ENCODE data around the gene PACSIN2.
"Not testable (repeated sequence)": the region's sequence is repeated elsewhere in the genome, so short reads cannot be mapped to it uniquely, and the experiment has no call there.

The PACSIN2 gene

DNA sequence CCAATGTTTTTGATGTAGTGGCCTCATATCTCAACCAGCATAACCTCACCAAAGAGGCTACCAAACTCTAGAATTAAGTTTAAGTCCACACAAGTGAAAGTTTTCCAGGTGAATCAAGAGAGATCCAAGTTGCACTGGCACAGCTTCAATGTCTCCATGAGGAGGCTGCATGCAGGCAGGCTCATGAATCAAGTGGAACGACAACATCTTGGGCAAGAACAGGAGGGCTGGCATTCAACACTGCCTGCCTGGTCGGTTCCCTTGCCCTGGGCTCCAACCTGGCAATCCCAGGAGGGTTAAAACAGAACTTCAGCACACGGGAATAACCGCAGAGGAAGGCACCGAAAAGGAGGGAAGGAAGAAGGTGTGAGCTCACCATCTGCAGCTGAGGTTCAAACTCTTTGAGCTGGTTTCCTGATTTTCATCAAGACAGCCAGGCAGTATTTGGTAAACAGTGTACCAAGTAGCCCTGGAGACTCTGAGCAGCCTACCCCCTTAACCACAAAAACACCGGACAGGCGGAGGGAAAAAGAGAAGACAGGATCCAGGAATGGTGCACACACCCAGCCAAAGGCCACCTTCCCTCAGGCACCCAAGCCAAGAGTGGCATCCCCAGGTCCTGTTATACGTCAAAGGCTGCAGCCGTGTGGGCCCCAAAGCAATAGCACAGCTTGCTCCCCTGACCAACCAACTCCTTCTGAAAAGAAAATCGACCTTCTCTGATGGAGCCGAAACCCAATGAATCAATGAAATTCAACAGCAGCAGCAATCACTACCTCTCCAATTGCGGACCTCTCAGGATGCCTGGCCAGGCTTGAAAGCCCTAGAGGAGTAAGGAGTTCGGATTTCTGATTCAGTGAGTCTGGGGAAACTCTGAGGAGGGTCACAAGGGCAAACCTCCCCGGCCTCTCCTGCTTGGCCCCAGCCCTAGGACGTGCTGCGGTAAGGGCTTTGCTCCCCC, 1.3 kb downstream of the PACSIN2 start:
- in situ Hi-C loops (cut with MboI; ENCODE audit: low sequenced_read_pairs), result no loop called here

DNA sequence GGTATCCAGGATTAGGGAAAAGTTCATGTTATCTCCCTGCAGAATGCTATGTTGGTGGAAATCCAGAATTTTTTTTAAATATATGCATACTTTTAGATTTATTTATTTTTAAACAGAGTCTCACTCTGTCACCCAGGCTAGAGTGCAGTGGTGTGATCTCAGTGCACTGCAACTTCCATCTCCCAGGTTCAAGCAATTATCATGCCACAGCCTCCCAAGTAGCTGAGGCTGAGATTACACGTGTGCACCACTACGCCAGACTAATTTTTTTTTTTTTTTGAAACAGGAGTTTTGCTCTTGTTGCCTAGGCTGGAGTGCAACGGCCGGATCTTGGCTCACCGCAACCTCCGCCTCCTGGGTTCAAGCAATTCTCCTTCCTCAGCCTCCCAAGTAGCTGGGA, 2.6 kb downstream of the PACSIN2 start:
- in situ Hi-C loops (cut with MboI; ENCODE audit: low sequenced_read_pairs), result no loop called here

DNA sequence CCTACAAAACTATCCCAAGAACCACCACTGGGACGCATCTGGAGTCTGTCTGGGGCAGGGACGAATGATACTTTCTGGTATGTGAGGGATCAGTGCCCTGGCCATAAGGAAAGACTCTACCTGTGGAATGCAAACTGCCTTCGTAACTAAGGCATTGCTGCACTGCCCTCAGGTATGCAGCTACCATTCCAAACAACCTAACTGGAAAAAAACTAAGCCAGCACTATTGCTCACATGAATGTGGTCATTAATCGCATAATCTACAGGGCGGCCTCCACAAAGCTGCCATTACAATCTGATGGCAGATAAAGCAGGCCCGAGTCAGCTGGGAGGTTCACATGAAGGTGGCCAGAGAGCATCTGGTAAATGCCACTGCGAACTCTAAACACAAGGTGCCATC, 3.9 kb downstream of the PACSIN2 start:
- in situ Hi-C loops (cut with MboI; ENCODE audit: low sequenced_read_pairs), result no loop called here

DNA sequence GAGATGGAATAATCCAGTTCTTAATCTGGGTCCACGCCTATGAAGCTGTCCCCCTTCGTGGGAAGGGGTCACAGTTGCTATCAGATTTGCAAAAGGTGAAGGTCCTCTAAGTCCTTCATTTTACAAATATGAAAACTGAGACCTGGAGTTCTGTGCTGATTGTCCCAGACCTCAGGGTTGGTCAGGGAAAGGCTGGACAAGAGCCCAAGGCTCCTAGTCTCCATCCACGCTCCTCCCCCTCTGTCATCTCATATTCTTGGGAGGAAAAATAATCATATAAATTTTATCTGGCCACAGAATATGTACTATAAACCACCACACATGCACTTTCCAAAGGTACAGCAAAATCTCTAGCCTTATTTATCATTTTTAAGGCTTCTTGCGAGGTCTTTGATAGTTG, 5.5 kb downstream of the PACSIN2 start:
- in situ Hi-C loops (cut with MboI; ENCODE audit: low sequenced_read_pairs), result no loop called here

DNA sequence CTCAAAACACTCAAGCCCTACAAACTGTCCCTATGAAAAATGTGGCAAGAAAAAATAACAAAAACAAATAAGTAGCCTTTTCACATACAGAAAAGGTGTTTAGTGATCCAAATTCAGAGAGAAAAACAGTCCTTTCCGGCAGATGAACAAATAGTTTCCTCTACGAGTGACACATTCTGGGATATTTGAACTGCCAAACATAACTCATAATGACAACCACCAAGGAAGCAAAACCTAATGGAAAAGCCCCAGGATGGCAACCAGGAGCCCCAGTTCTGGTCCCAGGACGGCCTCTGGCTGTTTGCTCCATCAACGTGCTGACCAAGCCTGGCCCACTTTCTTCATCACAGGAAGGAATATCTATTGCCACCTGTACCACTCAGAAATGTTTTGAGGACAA, 6.0 kb downstream of the PACSIN2 start:
- in situ Hi-C loops (cut with MboI; ENCODE audit: low sequenced_read_pairs), result no loop called here

DNA sequence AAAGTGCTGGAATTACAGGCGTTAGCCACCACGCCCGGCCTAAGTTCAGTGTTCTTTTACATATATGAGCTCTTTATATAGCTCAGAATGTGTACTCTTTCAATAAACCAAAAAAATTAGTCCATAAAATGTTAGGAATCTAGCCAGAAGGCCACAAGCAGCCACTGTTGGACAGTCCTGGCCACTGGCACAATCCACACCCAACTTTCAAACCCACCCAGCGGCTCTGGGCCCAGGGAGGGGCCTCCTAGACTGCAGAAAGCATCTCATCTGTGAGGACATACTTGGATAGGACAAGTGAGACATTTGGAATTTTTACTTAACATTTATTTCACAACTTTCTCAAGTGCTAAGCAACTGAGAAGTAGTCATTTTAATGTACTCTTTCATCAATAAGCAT, 6.4 kb downstream of the PACSIN2 start:
- in situ Hi-C loops (cut with MboI; ENCODE audit: low sequenced_read_pairs), result no loop called here

DNA sequence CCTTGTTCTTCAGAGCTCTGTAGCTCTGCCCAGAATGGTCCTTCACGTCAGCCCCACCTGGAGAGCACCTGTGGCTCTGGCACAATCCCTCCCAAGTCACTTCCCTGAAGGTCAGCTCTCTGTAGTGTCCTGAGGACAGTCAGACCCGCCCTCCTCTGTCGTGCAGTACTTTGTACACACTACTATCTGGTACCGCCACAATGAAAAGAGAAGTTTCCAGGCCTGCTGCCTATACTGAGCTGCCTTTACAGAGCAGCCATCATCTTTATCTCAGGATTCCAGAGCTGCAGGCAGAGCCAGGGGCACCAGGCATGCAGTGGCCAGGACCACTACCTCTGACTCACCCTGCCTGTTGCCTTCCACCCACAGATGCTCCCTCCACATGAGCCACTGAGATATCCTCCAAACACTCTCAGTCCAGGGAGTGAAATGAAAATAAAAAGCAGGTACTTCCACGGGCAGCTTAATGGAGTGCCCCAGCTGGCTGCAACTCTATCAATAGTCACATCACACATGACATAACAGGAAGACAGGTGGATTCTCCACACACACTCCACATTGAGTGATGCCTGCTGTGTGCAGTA, 7.3 kb downstream of the PACSIN2 start:
- in situ Hi-C loops (cut with MboI; ENCODE audit: low sequenced_read_pairs), result no loop called here

DNA sequence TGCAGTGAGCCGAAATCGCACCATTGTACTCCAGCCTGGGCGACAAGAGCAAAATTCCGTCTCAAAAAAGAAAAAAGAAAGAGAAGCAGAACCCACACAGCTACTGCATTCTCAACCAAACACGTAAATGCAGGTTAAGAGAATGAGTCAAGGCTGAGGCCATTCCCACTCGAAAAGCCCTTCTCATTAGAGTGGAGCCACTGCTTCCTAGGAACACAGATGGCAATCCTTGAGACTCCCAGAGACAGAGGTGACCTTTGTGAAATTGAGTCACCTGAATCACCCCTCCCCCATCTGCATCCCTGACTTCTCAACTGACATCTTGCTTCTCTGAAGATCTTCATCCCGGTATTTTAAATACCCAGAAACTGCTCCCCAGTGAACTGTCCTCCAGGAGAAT, 8.2 kb downstream of the PACSIN2 start:
- in situ Hi-C loops (cut with MboI; ENCODE audit: low sequenced_read_pairs), result no loop called here

DNA sequence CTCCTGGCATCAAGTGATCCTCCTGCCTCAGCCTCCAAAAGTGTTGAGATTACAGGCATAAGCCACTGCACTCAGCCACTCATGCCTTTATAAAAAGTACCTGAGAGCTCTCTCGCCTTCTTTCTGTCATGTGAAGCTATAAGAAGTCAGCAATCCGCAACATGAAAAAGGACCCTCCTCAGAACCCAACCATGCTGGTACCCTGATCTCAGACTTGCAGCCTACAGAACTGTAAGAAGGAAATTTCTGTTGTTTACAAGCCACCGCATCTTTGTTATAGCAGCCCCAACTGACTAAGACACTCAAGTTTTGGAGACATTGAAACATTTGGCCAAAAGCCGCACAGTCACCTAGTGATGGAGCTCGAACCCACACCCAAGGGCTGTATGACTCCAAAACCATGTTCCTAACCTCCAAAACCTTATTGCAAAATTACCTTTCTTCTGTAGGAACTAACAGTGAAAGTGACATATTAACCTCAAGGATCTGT, 8.9 kb downstream of the PACSIN2 start:
- in situ Hi-C loops (cut with MboI; ENCODE audit: low sequenced_read_pairs), result no loop called here

DNA sequence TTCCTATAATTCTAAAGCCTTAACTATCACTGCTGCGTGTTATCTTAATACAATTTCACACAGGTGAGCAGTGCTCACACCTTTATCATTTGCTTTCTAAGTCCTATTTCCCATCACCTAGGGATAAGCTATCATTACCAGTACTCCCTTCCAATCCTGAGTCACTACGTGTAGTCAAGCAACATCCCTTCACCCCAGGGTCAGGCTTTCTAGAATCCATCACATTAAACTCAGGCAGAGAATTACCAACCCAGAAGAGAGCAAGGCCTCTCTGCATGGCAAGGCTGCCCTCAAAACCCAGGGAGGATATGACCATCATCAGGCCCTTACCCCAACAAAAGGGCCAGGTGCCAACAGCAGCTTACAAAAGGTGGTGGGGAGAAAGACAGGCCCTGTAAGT, 9.8 kb downstream of the PACSIN2 start:
- in situ Hi-C loops (cut with MboI; ENCODE audit: low sequenced_read_pairs), result no loop called here

DNA sequence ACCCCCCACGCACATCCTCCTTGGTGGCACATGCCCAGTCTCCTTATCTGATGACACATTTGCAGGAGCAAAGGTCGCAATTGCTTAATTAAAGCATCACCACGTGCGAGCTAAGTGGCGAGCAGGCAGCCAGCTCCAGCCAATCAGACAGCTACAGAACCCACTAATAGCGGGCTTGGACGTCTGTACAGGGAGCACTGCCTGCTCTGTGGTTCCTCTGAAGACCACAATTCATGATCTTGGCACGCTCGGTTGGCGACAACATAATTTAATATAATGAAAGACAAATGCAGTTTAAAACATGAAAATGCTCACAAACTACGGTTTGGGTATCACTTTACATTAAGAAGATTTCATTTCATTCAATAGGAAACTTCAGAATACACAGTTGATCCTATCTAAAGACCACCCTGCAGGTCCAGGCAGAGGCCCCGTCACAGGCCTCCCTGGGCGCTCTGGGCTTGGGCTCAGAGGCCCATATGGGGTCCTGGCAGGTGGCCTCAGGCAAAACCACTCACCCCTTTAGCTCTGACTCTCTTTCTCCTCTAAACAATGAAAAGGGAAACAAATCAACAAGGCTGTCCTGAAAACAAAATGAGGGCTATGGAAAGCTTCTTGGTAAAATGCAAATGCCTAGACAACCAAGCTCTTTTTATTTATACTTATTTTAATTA, 10.4 kb downstream of the PACSIN2 start:
- in situ Hi-C loops (cut with MboI; ENCODE audit: low sequenced_read_pairs), result no loop called here

DNA sequence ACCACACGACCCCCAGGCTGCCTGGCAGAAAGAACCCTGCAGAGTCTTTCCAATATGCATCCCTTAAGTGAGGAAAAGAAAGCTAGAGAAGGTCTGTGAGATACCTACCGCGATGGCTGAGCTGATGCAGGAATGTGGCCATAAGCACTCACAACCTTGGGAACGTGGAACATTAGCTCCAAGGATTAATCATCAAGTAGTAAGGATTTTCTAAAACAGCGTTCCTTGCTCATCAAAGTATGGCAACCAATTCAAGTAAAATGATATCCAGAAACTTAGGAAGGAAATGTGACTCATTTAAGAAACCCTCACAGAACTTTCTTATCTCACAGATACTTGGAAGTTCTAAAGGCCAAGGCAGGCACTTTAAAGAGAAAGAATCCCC, 12.8 kb downstream of the PACSIN2 start:
- in situ Hi-C loops (cut with MboI; ENCODE audit: low sequenced_read_pairs), result no loop called here

DNA sequence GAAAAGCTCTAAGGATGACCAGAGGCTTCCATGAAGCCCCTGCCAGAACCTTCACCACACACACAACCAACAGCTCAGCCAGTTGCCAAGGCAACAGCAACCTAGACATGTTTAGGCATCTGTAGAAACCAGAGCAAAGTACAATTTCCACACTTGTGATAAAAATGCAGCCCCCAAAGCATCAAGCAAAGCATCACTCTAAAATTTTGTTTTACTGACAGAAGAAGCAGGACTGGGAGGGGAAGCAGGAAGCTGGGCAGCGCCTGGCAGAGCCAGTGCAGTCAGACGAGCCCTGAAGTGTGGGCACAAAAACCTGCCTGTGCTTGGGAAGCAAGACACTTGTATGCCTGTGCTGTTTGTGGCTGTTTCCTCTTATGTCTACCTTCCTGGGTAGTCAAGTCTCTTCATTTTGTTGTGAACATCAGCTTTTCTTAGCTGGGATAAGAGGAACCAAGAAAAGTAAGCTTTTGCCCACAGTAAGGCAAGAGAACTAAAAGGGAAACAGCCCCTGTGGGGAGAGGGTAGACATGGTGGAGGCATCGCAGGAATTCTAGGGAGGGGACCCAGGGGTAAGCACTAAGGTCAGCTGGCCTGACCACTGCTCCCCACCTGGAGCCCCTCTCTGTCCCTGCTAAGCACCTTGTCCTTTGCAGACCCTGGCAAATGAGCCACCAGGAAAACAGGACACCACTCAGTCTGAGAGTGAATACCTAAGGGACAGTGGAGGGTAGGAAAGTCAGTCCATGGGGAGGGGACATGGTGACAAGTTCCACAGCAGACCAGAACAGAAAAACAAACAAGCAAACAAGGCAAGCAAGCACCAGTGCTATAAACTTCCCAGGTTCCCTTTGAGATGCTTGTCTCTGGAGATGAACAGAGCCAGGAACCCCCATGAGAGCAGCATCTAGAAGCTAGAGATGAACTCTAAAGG, 13.4 kb downstream of the PACSIN2 start:
- in situ Hi-C loops (cut with MboI; ENCODE audit: low sequenced_read_pairs), result no loop called here

DNA sequence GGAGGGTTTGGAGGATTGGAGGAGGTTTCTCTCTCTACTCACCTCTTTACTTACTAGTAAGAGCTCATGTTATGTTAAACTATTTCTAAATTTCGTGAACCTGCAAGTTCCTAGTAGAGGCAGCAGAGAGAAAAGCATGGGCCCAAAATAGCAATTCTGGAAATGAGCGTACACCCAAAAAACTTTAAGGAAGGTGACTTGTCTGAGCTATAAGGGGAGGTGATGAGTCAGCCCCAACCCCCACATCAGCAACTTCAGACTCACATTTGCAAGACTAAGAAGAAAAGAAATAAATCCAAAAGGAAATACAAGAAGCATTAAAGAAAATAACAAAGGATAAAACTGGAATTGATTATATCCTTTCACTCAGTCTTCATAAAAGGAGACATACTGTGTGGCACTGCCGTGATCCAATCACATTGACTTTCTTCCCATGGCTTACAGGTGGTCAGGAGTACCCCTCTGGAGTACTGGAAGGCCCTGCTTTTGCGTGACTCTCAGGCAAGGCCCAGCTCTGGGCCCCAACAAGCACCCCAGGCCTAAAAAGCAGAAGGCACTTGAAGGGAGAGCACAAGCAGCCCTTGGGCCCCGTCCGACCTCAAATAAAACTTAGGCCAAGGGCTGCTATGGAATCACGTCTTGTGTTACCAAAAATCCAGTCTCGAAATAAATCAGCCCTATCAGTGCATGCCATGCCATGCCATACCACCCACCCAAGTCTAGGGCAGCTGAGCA, 14.3 kb downstream of the PACSIN2 start:
- in situ Hi-C loops (cut with MboI; ENCODE audit: low sequenced_read_pairs), result no loop called here

DNA sequence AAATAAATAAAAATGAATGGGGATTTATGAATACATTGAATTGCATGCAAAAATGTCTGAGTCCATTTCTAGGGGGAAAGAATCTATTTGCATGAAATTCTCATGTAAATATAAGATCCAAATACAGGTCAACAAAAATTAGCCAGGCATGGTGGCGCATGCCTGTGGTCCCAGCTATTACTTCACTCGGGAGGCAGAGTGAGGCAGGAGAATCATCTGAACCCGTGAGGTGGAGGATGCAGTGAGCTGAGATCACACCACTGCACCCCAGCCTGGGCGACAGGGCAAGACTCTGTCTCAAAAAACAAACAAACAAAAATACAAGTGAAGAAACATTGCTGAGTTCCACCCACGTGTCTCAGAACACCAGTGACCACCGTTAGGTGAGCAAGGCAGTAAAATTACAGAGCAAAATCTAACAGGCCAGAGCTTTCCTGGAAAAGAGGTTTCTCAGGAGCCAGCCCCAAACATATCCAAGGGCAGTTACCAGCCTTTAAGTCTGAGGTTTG, 17.3 kb downstream of the PACSIN2 start:
- in situ Hi-C loops (cut with MboI; ENCODE audit: low sequenced_read_pairs), result no loop called here

DNA sequence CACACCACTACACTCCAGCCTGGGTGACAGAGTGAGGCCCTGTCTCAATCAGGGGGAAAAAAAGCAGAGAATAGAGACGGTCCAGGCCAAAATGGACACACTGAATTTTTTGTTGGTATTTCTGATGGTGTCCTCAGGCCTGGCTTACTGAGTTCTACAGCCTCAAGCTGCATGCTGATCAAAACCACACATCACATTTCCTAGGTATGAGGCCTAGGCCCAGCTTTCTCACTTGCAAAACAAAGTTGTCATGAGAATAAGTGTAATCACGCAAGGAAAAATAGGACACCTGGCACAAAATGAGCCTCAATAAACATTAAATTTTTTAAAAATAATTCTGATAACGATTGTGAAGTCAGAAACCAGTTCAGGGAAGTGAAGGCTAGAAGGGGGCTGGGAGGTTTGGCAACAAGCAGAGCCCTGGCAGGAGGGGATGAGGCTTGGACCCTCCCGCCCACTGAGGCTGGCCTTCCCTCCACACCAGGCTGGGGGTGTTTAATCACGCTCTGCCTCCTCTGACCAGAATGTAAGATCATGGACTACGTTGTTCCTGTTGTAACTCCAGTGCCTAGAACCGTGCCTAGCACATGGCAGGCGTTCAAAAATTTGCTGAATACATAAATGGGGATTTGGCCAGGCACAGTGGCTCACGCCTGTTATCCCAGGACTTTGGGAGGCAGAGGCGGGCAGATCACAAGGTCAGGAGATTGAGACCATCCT, 18.1 kb downstream of the PACSIN2 start:
- in situ Hi-C loops (cut with MboI; ENCODE audit: low sequenced_read_pairs), result no loop called here

DNA sequence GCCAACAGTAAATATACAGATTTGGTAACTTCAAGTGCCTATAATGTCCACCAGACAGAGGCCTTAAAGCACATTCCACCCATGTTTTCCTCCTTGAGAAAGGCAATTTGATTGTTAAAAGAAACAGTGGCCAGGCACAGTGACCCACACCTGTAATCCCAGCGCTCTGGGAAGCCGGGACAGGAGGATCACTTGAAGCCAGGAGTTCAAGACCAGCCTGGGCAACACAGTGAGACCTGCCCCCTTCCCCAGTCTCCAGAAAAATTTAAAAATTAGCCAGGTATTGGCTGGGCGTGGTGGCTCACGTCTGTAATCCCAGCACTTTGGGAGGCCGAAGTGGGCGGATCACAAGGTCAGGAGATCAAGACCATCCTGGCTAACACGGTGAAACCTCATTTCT, 19.3 kb downstream of the PACSIN2 start:
- in situ Hi-C loops (cut with MboI; ENCODE audit: low sequenced_read_pairs), result not testable (repeated sequence)

DNA sequence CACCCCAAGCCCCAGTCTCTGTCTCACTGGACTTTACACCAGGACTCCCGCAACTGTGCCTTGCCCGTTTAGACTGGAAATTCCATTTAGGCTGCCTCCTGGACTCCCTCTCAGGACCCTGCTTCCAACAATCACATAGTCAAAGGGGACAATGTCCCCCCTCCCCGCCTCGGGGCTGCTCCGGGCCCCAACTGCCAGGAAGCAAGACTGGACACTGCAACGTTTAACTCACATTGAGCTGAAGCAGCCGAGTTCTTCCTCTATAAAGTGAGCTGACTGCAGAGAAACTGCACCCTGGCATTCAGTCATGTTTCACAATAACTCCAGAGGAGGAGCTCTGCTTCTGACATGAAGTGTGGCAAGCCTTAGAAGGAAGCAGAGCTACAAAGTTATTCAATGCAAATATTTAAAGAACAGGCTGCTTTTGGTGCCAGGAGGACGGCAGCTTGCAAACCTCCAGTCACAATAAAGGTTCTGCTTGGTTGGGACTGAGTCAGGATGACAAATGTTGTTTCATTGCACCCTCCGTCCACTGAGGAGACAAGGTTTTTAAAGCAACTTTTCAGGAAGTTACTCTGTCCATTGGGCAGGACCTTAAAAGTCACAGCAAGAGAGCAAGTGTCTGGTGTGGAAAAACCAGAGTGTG, 19.9 kb downstream of the PACSIN2 start:
- in situ Hi-C loops (cut with MboI; ENCODE audit: low sequenced_read_pairs), result no loop called here
